Spleen (tissue), 11 donors: ENCODE results near the gene CWC22. TPM values are rescaled to one million over a fixed set of nuclear protein-coding genes. Genes with fewer than 3 reads are reported as not detected.

Experiments used
- DNase-seq: peaks from one replicate; pipeline ENCODE4 v3.0.0-alpha.2; 2020
- H3K27ac ChIP-seq, 8 donors: fragments of 200-600 bp; sonication (generic) in 7 of 8; 1 replicate in 4 of 8; 2 replicates in 4 of 8; pipeline versions ENCODE4 v1.5.0 to v1.8.0; 2016 to 2021; ENCODE audit warnings: inconsistent platforms in 4 of 8, mild to moderate bottlenecking in 4 of 8, moderate library complexity in 1 of 8
- H3K27me3 ChIP-seq, 7 donors: fragments of 200-600 bp; sonication (generic) in 6 of 7; replicated peaks in 1 of 7; 1 replicate in 4 of 7; 2 replicates in 3 of 7; pipeline versions ENCODE4 v1.5.0 to v1.8.0; 2016 to 2021; ENCODE audit warnings: inconsistent platforms in 3 of 7, mild to moderate bottlenecking in 1 of 7
- H3K36me3 ChIP-seq, 6 donors: fragments of 200-600 bp; sonication (generic) in 5 of 6; 1 replicate in 4 of 6; 2 replicates in 2 of 6; pipeline versions ENCODE4 v1.5.0 to v1.8.0; 2016 to 2021; ENCODE audit warnings: inconsistent platforms in 2 of 6
- H3K4me1 ChIP-seq, 6 donors: fragments of 200-600 bp; sonication (generic) in 5 of 6; 1 replicate in 3 of 6; 2 replicates in 3 of 6; pipeline versions ENCODE4 v1.5.0 to v1.8.0; 2016 to 2021; ENCODE audit warnings: inconsistent platforms in 3 of 6
- H3K4me3 ChIP-seq, 8 donors: fragments of 200-600 bp; sonication (generic) in 7 of 8; 1 replicate in 4 of 8; 2 replicates in 4 of 8; pipeline versions ENCODE4 v1.5.0 to v1.8.0; 2016 to 2021; ENCODE audit warnings: inconsistent platforms in 4 of 8, mild to moderate bottlenecking in 4 of 8, moderate library complexity in 2 of 8
- H3K9me3 ChIP-seq, 8 donors: fragments of 200-600 bp; sonication (generic) in 7 of 8; 1 replicate in 4 of 8; 2 replicates in 4 of 8; pipeline versions ENCODE4 v1.5.0 to v1.8.0; 2016 to 2021; ENCODE audit warnings: inconsistent platforms in 4 of 8
- CTCF ChIP-seq, 11 experiments: fragments of 200-600 bp in 7 of 11; fragments of 450-650 bp in 4 of 11; sonication (generic) in 4 of 11; IDR thresholded peaks in 8 of 11; conservative IDR thresholded peaks in 3 of 11; 1 replicate in 7 of 11; 2 replicates in 4 of 11; pipeline versions ENCODE4 v1.4.0 to v1.8.0; 2016 to 2021; ENCODE audit warnings: antibody characterized with exemption in 11 of 11, inconsistent platforms in 4 of 11, mild to moderate bottlenecking in 1 of 11
- POLR2A ChIP-seq, 3 donors: fragments of 450-650 bp; IDR thresholded peaks; one replicate each; pipeline ENCODE4 v1.5.1; 2017; ENCODE audit warnings: antibody characterized with exemption in 3 of 3, mild to moderate bottlenecking in 1 of 3
- POLR2AphosphoS5 ChIP-seq, 3 donors: sonication (generic); formaldehyde crosslinking; IDR thresholded peaks; one replicate each; pipeline ENCODE4 v1.5.1; 2017; ENCODE audit warnings: antibody characterized with exemption in 3 of 3
- WGBS, 5 donors: extraction: QIAGEN DNeasy Blood & Tissue Kit in 3 of 5; methylation state at CpG; one replicate each; pipeline versions ENCODE4 v1.1.5 to v1.1.7; 2013 to 2018; 5-methylcytosine and 5-hydroxymethylcytosine counted together
- intact Hi-C: fragments of 100-400 bp; cut with DNase I; formaldehyde crosslinking; loops from one replicate; pipeline ENCODE4 v1.15.0; 2023; ENCODE audit warnings: low total_unique reads
- polyA plus RNA-seq, 3 donors: library from polyadenylated mRNA; stranded (reverse); fragments of 200-250 nt; gene quantifications; one replicate each; pipeline ENCODE4 v1.2.1, GENCODE V29; 2013
- total RNA-seq, 7 donors: library from RNA; depleted of rRNA in 3 of 7; stranded (reverse); fragments of >200 nt in 3 of 7; fragmentation: NEBNext Ultra II Directional in 4 of 7; extraction: Animal tissue kit (Norgen Biotek cat#: 25700) in 4 of 7; gene quantifications; one replicate each; pipeline versions ENCODE4 v1.1.0 to v1.2.1, GENCODE V29; 2016 to 2021
- donor health status: healthy with polysubstance abuse.
- donor health status: DM: no; HTN: no; CAD: no; lungs with moderate emphysema.
- donor health status: DM: no; HTN: no; CAD: no.
- donor health status: Bipolar disorder and iron deficiency.
- donor health status: healthy.
- donor health status: DM: no; HTN: no; CAD: no.
- donor health status: DM: yes; HTN: yes; CAD: no.

CWC22 gene
- total and polyA plus RNA-seq, 10 donors, result 9.6 to 31.7 (median 21.5) TPM

DNA sequence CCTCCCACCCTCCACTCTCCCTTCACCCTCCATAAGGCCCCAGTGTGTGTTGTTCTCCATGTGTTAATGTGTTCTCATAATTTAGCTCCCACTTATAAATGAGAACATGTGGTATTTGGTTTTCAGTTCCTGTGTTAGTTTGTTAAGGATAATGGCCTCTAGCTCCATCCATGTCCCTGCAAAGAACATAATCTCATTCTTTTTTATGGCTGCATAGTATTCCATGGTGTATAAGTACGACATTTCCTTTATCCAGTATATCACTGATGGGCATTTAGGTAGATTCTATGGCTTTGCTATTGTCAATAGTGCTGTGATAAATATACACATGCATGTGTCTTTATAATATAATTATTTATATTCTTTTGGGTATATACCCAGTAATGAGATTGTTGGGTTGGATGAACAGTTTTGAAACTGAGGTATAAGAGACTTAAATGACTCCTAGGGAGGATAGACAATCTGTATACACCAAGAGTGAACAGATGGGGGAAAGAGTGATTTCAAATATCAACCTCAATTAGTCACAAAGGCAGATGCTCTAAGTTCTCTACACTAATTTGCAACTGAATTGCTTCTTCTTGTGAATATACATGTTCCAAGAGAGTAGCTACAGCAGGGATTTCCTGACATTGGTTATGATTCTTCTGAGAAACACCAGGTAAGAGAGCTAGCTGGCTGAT, 23.7 kb downstream of the CWC22 start:
- Histone ChIP-seq H3K27ac (no peak overlapping the region), H3K4me3 (no peak overlapping the region), H3K4me1 (no peaks in the 10 kb centered on the region), H3K36me3 (peaks cover 0 to 100% (median 85%) of the 10 kb centered on the region in 6 donors), H3K9me3 (no peaks in the 10 kb centered on the region), H3K27me3 (no peaks in the 10 kb centered on the region)
- DNase-seq, result no peak
- WGBS, 5 donors, result 32 to 100% (median 98%) methylated on average over 1 of the region's 1 CpG
- intact Hi-C loops, result no loop called here
- no peak for TF ChIP-seq POLR2A (IDR thresholded peaks at IDR 0.05)
- TF ChIP-seq CTCF (IDR thresholded peaks at IDR 0.05 in 8 of 11, conservative IDR thresholded peaks at IDR 0.05 in 3 of 11), result no peak
- TF ChIP-seq POLR2AphosphoS5 (IDR thresholded peaks at IDR 0.05), result no peak

DNA sequence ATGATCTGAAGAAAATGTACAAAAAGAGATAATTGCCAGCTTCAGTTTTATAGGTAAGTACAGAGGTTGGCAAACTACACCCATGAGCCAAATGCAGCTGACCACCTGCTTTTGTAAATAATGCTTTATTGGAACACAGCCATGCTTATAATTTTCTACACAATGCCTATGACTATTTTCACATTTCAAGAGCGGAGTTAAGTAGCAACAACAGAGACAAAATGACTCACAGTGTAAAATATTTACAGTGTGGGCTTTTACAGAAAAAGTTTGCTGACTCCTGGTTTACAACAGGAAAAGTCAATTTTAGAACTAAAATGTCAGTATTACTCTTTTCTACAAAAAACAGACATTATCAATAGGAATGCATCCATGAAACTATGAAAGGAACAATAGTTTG, 26.0 kb downstream of the CWC22 start:
- H3K27me3 ChIP-seq, result no peaks in the 10 kb centered on the region
- H3K4me1 ChIP-seq, result no peaks in the 10 kb centered on the region
- H3K27ac ChIP-seq, result no peak overlapping the region
- intact Hi-C loops, result no loop called here
- no peak for DNase-seq
- peaks cover 0 to 100% (median 85%) of the 10 kb centered on the region in 6 donors for H3K36me3 ChIP-seq
- WGBS, 5 donors, result 89 to 98% (median 97%) methylated on average over 1 of the region's 1 CpG
- H3K4me3 ChIP-seq, result no peak overlapping the region
- TF ChIP-seq POLR2AphosphoS5 (IDR thresholded peaks at IDR 0.05) (no peak), CTCF (IDR thresholded peaks at IDR 0.05 in 8 of 11, conservative IDR thresholded peaks at IDR 0.05 in 3 of 11) (no peak), POLR2A (IDR thresholded peaks at IDR 0.05) (no peak)
- H3K9me3 ChIP-seq, result no peaks in the 10 kb centered on the region

DNA sequence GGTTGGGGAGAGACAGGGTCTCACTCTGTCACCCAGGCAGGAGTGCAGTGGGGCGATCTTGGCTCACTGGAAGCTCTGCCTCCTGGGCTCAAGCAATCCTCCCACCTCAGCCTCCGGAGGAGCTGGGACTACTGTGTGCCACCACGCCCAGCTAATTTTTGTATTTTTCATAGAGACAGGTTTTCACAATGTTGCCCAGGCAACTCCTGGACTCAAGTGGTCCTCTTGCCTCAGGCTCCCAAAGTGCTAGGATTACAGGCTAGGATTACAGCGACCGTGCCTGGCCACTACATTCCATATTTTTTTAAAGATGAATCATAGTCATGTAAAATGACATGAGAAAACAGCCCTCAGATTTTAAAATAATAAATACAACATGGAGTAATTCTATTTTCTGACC, 32.3 kb downstream of the CWC22 start:
- 94 to 100% (median 96%) methylated on average over 5 of the region's 5 CpGs for WGBS, 5 donors
- no peak overlapping the region for H3K4me3 ChIP-seq
- H3K36me3 ChIP-seq, result peaks cover 0 to 99% (median 69%) of the 10 kb centered on the region in 6 donors
- no peak overlapping the region for H3K27ac ChIP-seq
- DNase-seq, result no peak
- TF ChIP-seq POLR2AphosphoS5 (IDR thresholded peaks at IDR 0.05), result no peak
- TF ChIP-seq POLR2A (IDR thresholded peaks at IDR 0.05), result no peak
- TF ChIP-seq CTCF (IDR thresholded peaks at IDR 0.05 in 8 of 11, conservative IDR thresholded peaks at IDR 0.05 in 3 of 11), result no peak
- H3K27me3 ChIP-seq, result no peaks in the 10 kb centered on the region
- no peaks in the 10 kb centered on the region for H3K9me3 ChIP-seq
- intact Hi-C loops, result no loop called here
- no peaks in the 10 kb centered on the region for H3K4me1 ChIP-seq

- WGBS, 5 donors, result 83 to 93% (median 89%) methylated on average over 3 of the region's 3 CpGs
- DNase-seq, result no peak
- intact Hi-C loops, result no loop called here
- Histone ChIP-seq H3K27ac (no peak overlapping the region), H3K4me3 (no peak overlapping the region), H3K36me3 (peaks cover 0 to 100% (median 56%) of the 10 kb centered on the region in 6 donors), H3K27me3 (no peaks in the 10 kb centered on the region), H3K9me3 (no peaks in the 10 kb centered on the region), H3K4me1 (no peaks in the 10 kb centered on the region)
- no peak for TF ChIP-seq POLR2A (IDR thresholded peaks at IDR 0.05)
- no peak for TF ChIP-seq CTCF (IDR thresholded peaks at IDR 0.05 in 8 of 11, conservative IDR thresholded peaks at IDR 0.05 in 3 of 11)
- no peak for TF ChIP-seq POLR2AphosphoS5 (IDR thresholded peaks at IDR 0.05)
These were observed 40.2 kb downstream of the CWC22 start for GRCh38 chr2:179966778-179967394.
